ENCODE measurements around the gene TMEM243.
"Not testable (repeated sequence)": the region's sequence is repeated elsewhere in the genome, so short reads cannot be mapped to it uniquely, and the experiment has no call there.

The TMEM243 gene

GRCh38 chr7:87209295-87209924 is 10.1 kb downstream of the TMEM243 start:
- DNase-seq: no peak

GRCh38 chr7:87206361-87206760 is 13.2 kb downstream of the TMEM243 start:
- no peak for DNase-seq

- not testable (repeated sequence) for DNase-seq
Observed at GRCh38 chr7:87205701-87206100, 13.8 kb downstream of the TMEM243 start.

- DNase-seq: no peak
Observed at GRCh38 chr7:87204933-87205332, 14.6 kb downstream of the TMEM243 start.

- not testable (repeated sequence) for DNase-seq
Observed at GRCh38 chr7:87203929-87204328, 15.6 kb downstream of the TMEM243 start.

GRCh38 chr7:87202705-87203104 is 16.8 kb downstream of the TMEM243 start:
- no peak for DNase-seq

- DNase-seq: no peak
Observed at GRCh38 chr7:87202208-87202607, 17.3 kb downstream of the TMEM243 start.

GRCh38 chr7:87199700-87200450 is 19.7 kb downstream of the TMEM243 start:
- DNase-seq: no peak

GRCh38 chr7:87199241-87199640 is 20.3 kb downstream of the TMEM243 start:
- no peak for DNase-seq

GRCh38 chr7:87193912-87194311 is 25.6 kb downstream of the TMEM243 start:
- no peak for DNase-seq

GRCh38 chr7:87192784-87193487 is 26.6 kb downstream of the TMEM243 start:
- no peak for DNase-seq

- no peak for DNase-seq
Observed at GRCh38 chr7:87190783-87191182, 28.7 kb downstream of the TMEM243 start.

- DNase-seq: no peak
Observed at GRCh38 chr7:87188930-87189329, 30.6 kb downstream of the TMEM243 start.

GRCh38 chr7:87187120-87187519 is 32.4 kb downstream of the TMEM243 start:
- DNase-seq: no peak

- DNase-seq: no peak
Observed at GRCh38 chr7:87179180-87179579, 40.4 kb downstream of the TMEM243 start.

- no peak for DNase-seq
Observed at GRCh38 chr7:87178320-87178719, 41.2 kb downstream of the TMEM243 start.

GRCh38 chr7:87173471-87173870 is 46.1 kb downstream of the TMEM243 start:
- no peak for DNase-seq

GRCh38 chr7:87171282-87171934 is 48.1 kb downstream of the TMEM243 start:
- no peak for DNase-seq

- DNase-seq: no peak
Observed at GRCh38 chr7:87170828-87171227, 48.7 kb downstream of the TMEM243 start.

- no peak for DNase-seq
Observed at GRCh38 chr7:87164433-87164832, 55.1 kb downstream of the TMEM243 start.

GRCh38 chr7:87159538-87159937 is 60.0 kb downstream of the TMEM243 start:
- no peak for DNase-seq

GRCh38 chr7:87156709-87157108 is 62.8 kb downstream of the TMEM243 start:
- DNase-seq: no peak

GRCh38 chr7:87155788-87156187 is 63.7 kb downstream of the TMEM243 start:
- DNase-seq: no peak

All from activated naive CD4-positive, alpha-beta T cell treated with Interleukin-2 at 50 U/mL for 16 hours (primary cell).